AG10803 (cell line): ENCODE data around the gene TMSB4X.
"Not testable (repeated sequence)": the region's sequence is repeated elsewhere in the genome, so short reads cannot be mapped to it uniquely, and the experiment has no call there.

Experiments used
- DNase-seq: peaks from one replicate; pipeline ENCODE4 v3.0.0; 2010; ENCODE audit warnings: low read depth
- H3K4me3 ChIP-seq: 2 replicates; pipeline ENCODE4 v1.5.1; 2011; ENCODE audit warnings: mild to moderate bottlenecking, low read length, control low read depth
- CTCF ChIP-seq: conservative IDR thresholded peaks from 2 replicates; pipeline ENCODE4 v1.5.1; 2011; ENCODE audit warnings: mild to moderate bottlenecking, low read length, control low read depth, inconsistent platforms

The TMSB4X gene

GRCh38 chrX:12955882-12956703 is 18.8 kb upstream of the TMSB4X start:
- peak; percentile 82 for DNase-seq
- no peak overlapping the region for H3K4me3 ChIP-seq
- no peak for TF ChIP-seq CTCF

GRCh38 chrX:12956704-12957534 is 18.0 kb upstream of the TMSB4X start:
- no peak for TF ChIP-seq CTCF
- no peak overlapping the region for H3K4me3 ChIP-seq
- peak; percentile 33 for DNase-seq

- H3K4me3 ChIP-seq, result no peak overlapping the region
- DNase-seq, result no peak
- TF ChIP-seq CTCF, result no peak
Measured at GRCh38 chrX:12958059-12958458, 16.9 kb upstream of the TMSB4X start.

- no peak overlapping the region for H3K4me3 ChIP-seq
- TF ChIP-seq CTCF, result no peak
- no peak for DNase-seq
Measured at GRCh38 chrX:12958461-12958860, 16.4 kb upstream of the TMSB4X start.

- TF ChIP-seq CTCF, result no peak
- no peak overlapping the region for H3K4me3 ChIP-seq
- DNase-seq, result no peak
Measured at GRCh38 chrX:12961196-12961718, 13.7 kb upstream of the TMSB4X start.

- DNase-seq, result no peak
- H3K4me3 ChIP-seq, result no peak overlapping the region
- TF ChIP-seq CTCF, result no peak
Measured at GRCh38 chrX:12962041-12962504, 12.8 kb upstream of the TMSB4X start.

- not testable (repeated sequence) for H3K4me3 ChIP-seq, DNase-seq
Measured at GRCh38 chrX:12963210-12963850, 11.6 kb upstream of the TMSB4X start.
